Dendritic cell treated with granulocyte-macrophage colony-stimulating factor and Interleukin-4, amounts not matched to agents 40 ng/mL and 50 ng/mL, for 4 days (primary cell): ENCODE results near the gene POLE2.
A peak's percentile ranks its signal among the peaks of the same experiment; 100 is the strongest.
"Not testable (repeated sequence)": the region's sequence is repeated elsewhere in the genome, so short reads cannot be mapped to it uniquely, and the experiment has no call there.

Experiments
- H3K27ac Mint-ChIP-seq: one replicate; pipeline ENCODE4 v1.8.0; 2022; ENCODE audit warnings: mild to moderate bottlenecking, mixed read lengths
- H3K27me3 Mint-ChIP-seq: one replicate; pipeline ENCODE4 v1.8.0; 2022; ENCODE audit warnings: mild to moderate bottlenecking, mixed read lengths
- H3K36me3 Mint-ChIP-seq: one replicate; pipeline ENCODE4 v1.8.0; 2022; ENCODE audit warnings: low read depth, mixed read lengths
- H3K4me1 Mint-ChIP-seq: one replicate; pipeline ENCODE4 v1.8.0; 2022; ENCODE audit warnings: low read depth, mixed read lengths
- H3K4me3 Mint-ChIP-seq: one replicate; pipeline ENCODE4 v1.8.0; 2022; ENCODE audit warnings: mild to moderate bottlenecking, moderate library complexity, mixed read lengths
- H3K9me3 Mint-ChIP-seq: one replicate; pipeline ENCODE4 v1.8.0; 2022; ENCODE audit warnings: mixed read lengths
- intact Hi-C: fragments of 100-400 bp; cut with micrococcal nuclease; formaldehyde crosslinking; loops from one replicate; pipeline ENCODE4 v1.15.0; 2022

The POLE2 gene

DNA sequence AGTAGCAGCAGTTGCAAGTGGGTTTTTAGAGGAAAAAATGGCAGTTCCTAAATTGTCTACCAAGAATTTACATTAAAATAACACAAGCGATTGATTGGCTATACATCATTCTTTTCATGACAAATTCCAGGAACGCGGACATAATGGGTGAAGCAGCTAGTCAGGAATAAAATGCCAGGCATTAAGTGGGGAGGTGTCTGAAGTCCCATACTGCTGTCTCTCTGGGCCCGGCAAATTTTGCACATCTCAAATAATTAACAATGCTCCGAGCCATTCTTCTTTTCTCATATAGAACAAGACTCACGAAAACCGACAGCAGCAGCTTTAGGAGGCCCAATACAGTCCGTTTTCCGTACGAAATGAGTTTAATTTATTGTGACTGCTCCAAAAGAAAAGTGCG is 68.3 kb downstream of the POLE2 start:
- intact Hi-C loops, result loop anchor here (1.0 to 2.0 kb wide), 2 partner anchors 15 to 20 kb away; partner anchors contain the start of gene DNAAF2
- H3K9me3 Mint-ChIP-seq, result no peaks in the 10 kb centered on the region
- H3K36me3 Mint-ChIP-seq, result peaks cover 70% of the 10 kb centered on the region
- peak overlapping the region; percentile 99 for H3K4me3 Mint-ChIP-seq
- H3K27me3 Mint-ChIP-seq, result no peaks in the 10 kb centered on the region
- peak overlapping the region; percentile 100 for H3K27ac Mint-ChIP-seq
- H3K4me1 Mint-ChIP-seq, result peaks cover 27% of the 10 kb centered on the region

DNA sequence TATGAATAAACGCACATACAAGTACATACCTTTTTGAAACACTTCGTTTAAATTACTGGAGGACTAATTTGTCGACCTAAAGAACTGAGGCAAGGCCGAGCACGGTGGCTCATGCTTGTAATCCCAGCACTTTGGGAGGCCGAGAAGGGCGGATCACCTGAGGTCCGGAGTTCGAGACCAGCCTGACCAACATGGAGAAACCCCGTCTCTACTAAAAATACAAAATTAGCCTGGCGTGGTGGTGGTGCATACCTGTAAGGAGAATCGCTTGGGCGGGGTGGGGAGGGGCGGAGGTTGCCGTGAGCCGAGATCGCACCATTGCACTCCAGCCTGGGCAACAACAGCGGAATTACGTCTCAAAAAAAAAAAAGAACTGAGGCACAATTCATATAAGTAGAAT is 68.7 kb downstream of the POLE2 start:
- peak overlapping the region; percentile 99 for H3K4me3 Mint-ChIP-seq
- peaks cover 70% of the 10 kb centered on the region for H3K36me3 Mint-ChIP-seq
- H3K9me3 Mint-ChIP-seq, intact Hi-C loops, H3K27me3 Mint-ChIP-seq: not testable (repeated sequence)
- H3K27ac Mint-ChIP-seq, result peak overlapping the region; percentile 100
- H3K4me1 Mint-ChIP-seq, result peaks cover 27% of the 10 kb centered on the region

DNA sequence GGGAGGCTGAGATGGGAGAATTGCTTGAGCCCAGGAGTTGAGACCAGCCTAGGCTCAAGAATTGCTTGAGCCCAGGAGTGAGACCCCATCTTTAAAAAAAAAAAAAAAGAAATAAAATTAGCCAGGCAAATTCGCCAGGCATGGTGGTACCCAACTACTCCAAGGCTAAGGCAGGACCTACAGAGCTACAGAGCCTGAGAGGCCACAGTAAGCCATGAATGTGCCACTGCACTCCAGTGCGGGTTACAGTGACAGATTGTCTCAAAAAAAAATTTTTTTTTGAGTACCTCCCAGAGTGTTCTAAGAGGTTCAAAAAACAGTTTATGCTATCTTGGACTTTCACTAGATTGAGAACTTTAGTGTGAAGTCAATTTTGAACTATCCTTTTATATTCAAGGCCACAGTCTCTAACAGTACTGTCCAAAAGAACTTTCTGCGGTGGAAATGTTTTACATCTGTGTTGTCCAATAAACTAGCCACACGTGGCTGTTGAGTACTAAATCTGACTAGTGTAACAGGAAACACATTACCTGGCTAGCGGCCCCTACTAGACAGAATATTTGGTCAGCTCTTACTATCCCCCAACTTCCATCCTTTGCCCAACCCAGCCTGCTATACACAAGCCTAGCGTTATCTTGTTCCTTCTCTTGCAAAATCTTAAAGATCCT is 70.0 kb downstream of the POLE2 start:
- H3K9me3 Mint-ChIP-seq, result no peaks in the 10 kb centered on the region
- no peaks in the 10 kb centered on the region for H3K27me3 Mint-ChIP-seq
- no peak overlapping the region for H3K4me3 Mint-ChIP-seq
- intact Hi-C loops, result no loop called here
- H3K27ac Mint-ChIP-seq, result no peak overlapping the region
- peaks cover 79% of the 10 kb centered on the region for H3K36me3 Mint-ChIP-seq
- peaks cover 27% of the 10 kb centered on the region for H3K4me1 Mint-ChIP-seq

DNA sequence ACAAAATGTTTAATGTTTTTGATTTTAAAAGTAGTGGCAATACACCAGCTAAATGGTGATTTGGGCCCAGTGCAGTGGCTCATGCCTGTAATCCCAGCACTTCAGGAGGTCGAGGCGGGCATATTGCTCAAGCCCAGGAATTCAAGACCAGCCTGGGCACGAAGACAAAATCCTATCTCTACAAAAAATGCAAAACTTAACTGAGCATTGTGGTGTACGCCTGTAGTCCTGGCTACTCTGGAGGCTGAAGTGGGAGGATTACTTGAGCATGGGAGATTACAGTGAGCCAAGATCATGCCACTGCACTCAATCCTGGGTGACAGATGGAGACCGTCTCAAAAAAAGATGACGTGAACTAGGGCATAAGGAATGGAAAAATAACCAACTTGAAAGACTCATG is 72.2 kb downstream of the POLE2 start:
- H3K27me3 Mint-ChIP-seq, result no peaks in the 10 kb centered on the region
- H3K27ac Mint-ChIP-seq, result peak overlapping the region; percentile 56
- intact Hi-C loops, result no loop called here
- peaks cover 65% of the 10 kb centered on the region for H3K36me3 Mint-ChIP-seq
- no peak overlapping the region for H3K4me3 Mint-ChIP-seq
- H3K9me3 Mint-ChIP-seq, result no peaks in the 10 kb centered on the region
- peaks cover 21% of the 10 kb centered on the region for H3K4me1 Mint-ChIP-seq

DNA sequence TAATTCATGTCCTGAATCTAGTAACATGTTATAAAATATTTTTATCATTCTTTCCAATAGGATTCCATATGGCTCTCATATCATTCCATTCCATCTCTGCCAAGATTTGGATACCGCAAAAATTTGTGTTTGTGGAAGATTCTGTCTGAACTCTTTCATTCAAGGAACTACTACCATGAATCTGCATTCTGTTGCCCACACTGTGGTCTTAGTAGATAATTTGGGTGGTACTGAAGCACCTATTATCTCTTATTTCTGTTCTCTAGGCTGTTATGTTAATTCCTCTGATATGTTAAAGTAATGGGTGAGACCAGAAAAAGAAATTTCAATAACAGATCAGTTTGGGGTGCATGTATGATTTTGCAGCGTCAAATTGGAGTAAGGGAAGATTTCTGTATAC is 73.8 kb downstream of the POLE2 start:
- Mint-ChIP-seq H3K27ac (no peak overlapping the region), H3K4me3 (no peak overlapping the region), H3K36me3 (peaks cover 62% of the 10 kb centered on the region), H3K27me3 (no peaks in the 10 kb centered on the region), H3K4me1 (peaks cover 23% of the 10 kb centered on the region), H3K9me3 (no peaks in the 10 kb centered on the region)
- intact Hi-C loops, result no loop called here

- peaks cover 58% of the 10 kb centered on the region for H3K36me3 Mint-ChIP-seq
- intact Hi-C loops, result no loop called here
- H3K9me3 Mint-ChIP-seq, result no peaks in the 10 kb centered on the region
- no peaks in the 10 kb centered on the region for H3K27me3 Mint-ChIP-seq
- no peak overlapping the region for H3K4me3 Mint-ChIP-seq
- H3K4me1 Mint-ChIP-seq, result peaks cover 11% of the 10 kb centered on the region
- no peak overlapping the region for H3K27ac Mint-ChIP-seq
Measured at GRCh38 chr14:49612671-49613070, 75.3 kb downstream of the POLE2 start.

- Mint-ChIP-seq H3K4me1 (peaks cover 6% of the 10 kb centered on the region), H3K36me3 (peaks cover 55% of the 10 kb centered on the region), H3K9me3 (no peaks in the 10 kb centered on the region), H3K4me3 (no peak overlapping the region), H3K27ac (no peak overlapping the region), H3K27me3 (no peaks in the 10 kb centered on the region)
- intact Hi-C loops, result no loop called here
Measured at GRCh38 chr14:49612251-49612650, 75.8 kb downstream of the POLE2 start.

GRCh38 chr14:49607583-49607982 is 80.4 kb downstream of the POLE2 start:
- Mint-ChIP-seq H3K4me3 (no peak overlapping the region), H3K4me1 (peaks cover 6% of the 10 kb centered on the region), H3K27ac (no peak overlapping the region), H3K36me3 (peaks cover 68% of the 10 kb centered on the region), H3K9me3 (no peaks in the 10 kb centered on the region), H3K27me3 (no peaks in the 10 kb centered on the region)
- intact Hi-C loops, result no loop called here

- intact Hi-C loops, result loop anchor here (1.0 kb wide), 2 partner anchors 12 to 22 kb away; partner anchors contain the start of genes MGAT2, RPL36AL and RPS29
- H3K4me1 Mint-ChIP-seq, result peaks cover 25% of the 10 kb centered on the region
Measured at GRCh38 chr14:49598485-49599300, 89.3 kb downstream of the POLE2 start, which contains the start of gene LRR1. Gene LRR1, plus strand, starts transcription at chr14:49598940. Its CDS starts 81 bp downstream, at chr14:49599021.

GRCh38 chr14:49598189-49598484 is 89.9 kb downstream of the POLE2 start:
- peaks cover 32% of the 10 kb centered on the region for H3K36me3 Mint-ChIP-seq
- intact Hi-C loops, result loop anchor here (1.0 kb wide), 1 partner anchor 12 kb away; the partner anchor contains the start of gene RPS29
- no peaks in the 10 kb centered on the region for H3K9me3 Mint-ChIP-seq
- no peaks in the 10 kb centered on the region for H3K27me3 Mint-ChIP-seq
- peak overlapping the region; percentile 88 for H3K4me3 Mint-ChIP-seq
- peak overlapping the region; percentile 98 for H3K27ac Mint-ChIP-seq
- peaks cover 25% of the 10 kb centered on the region for H3K4me1 Mint-ChIP-seq

More at GRCh38 chr14:49598485-49599300, 89.3 kb downstream of the POLE2 start, which contains the start of gene LRR1:
- Mint-ChIP-seq H3K27me3 (no peaks in the 10 kb centered on the region), H3K36me3 (peaks cover 38% of the 10 kb centered on the region), H3K9me3 (no peaks in the 10 kb centered on the region), H3K27ac (peak within 1 kb of the TSS; percentile 98), H3K4me3 (peak within 1 kb of the TSS; percentile 88)

- H3K4me3 Mint-ChIP-seq, result peak overlapping the region; percentile 51
- peaks cover 18% of the 10 kb centered on the region for H3K4me1 Mint-ChIP-seq
- H3K36me3 Mint-ChIP-seq, result peaks cover 17% of the 10 kb centered on the region
- no peaks in the 10 kb centered on the region for H3K9me3 Mint-ChIP-seq
- H3K27ac Mint-ChIP-seq, result peak overlapping the region; percentile 62
- intact Hi-C loops, result no loop called here
- H3K27me3 Mint-ChIP-seq, result no peaks in the 10 kb centered on the region
Measured at GRCh38 chr14:49594347-49595091, 93.5 kb downstream of the POLE2 start.
